ENCODE results near the gene ENAM. TPM values are rescaled to one million over a fixed set of nuclear protein-coding genes. Genes with fewer than 3 reads are reported as not detected.

ENAM gene
- total and polyA plus RNA-seq, 2 of the 8 experiments (the other 6 are each of a cell fraction or from before 2014, with no cell fraction given) = not detected

- no peak for TF ChIP-seq SP2 (IDR thresholded peaks at IDR 0.05; ENCODE audit: low read length)
- TF ChIP-seq SP4 (IDR thresholded peaks at IDR 0.05; ENCODE audit: low read length) = no peak
- TF ChIP-seq KDM4A (IDR thresholded peaks at IDR 0.05; ENCODE audit: low read depth, low read length, severe bottlenecking) = no peak
- no peak for TF ChIP-seq POLR2A (IDR thresholded peaks at IDR 0.05; ENCODE audit: control extremely low read depth in 1 of 2, low read depth in 2 of 2, low read length in 2 of 2)
- no peak for TF ChIP-seq YY1 (IDR thresholded peaks at IDR 0.05; ENCODE audit: low read depth, low read length)
- no peak for TF ChIP-seq NRF1 (IDR thresholded peaks at IDR 0.05; ENCODE audit: low read depth, low read length)
Observed at GRCh38 chr4:70606459-70606858, 22.1 kb upstream of the ENAM start (continued).

All from H1 (cell line).